ENCODE data around the gene CCDC154. TPM values are rescaled to one million over a fixed set of nuclear protein-coding genes. Genes with fewer than 3 reads are reported as not detected.

Gene CCDC154
- total and polyA plus RNA-seq, 2 of the 4 experiments (the other 2 are of a cell fraction): 0.09 TPM; not detected in 1

DNA sequence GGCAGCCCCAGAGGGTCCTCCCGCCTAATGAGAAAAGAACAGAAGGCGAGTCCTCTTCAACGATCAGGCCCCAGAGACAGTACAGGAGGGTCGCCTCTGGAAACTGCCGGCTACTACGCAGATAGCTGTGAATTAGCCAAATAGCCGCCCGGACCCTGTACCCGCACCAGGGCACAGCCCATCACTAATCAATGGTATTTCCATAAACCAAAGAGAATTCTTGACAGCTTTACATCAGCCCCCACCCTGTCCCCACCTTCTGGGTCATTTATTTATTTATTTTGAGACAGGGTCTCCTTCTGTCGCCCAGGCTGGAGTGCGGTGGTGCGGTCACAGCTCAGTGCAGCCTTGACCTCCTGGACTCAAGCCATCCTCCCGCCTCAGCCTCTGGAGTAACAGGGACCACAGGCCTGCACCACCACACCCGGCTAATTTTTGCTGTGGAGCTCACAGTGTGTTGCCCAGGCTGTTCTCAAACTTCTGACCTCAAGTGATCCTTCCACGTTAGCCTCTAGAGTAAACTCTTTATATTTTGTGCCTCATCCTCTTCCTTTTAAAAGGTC, 31.3 kb upstream of the CCDC154 start (continued):
- TF ChIP-seq MAZ (IDR thresholded peaks at IDR 0.05; ENCODE audit: borderline replicate concordance, low read depth, low read length): no peak

DNA sequence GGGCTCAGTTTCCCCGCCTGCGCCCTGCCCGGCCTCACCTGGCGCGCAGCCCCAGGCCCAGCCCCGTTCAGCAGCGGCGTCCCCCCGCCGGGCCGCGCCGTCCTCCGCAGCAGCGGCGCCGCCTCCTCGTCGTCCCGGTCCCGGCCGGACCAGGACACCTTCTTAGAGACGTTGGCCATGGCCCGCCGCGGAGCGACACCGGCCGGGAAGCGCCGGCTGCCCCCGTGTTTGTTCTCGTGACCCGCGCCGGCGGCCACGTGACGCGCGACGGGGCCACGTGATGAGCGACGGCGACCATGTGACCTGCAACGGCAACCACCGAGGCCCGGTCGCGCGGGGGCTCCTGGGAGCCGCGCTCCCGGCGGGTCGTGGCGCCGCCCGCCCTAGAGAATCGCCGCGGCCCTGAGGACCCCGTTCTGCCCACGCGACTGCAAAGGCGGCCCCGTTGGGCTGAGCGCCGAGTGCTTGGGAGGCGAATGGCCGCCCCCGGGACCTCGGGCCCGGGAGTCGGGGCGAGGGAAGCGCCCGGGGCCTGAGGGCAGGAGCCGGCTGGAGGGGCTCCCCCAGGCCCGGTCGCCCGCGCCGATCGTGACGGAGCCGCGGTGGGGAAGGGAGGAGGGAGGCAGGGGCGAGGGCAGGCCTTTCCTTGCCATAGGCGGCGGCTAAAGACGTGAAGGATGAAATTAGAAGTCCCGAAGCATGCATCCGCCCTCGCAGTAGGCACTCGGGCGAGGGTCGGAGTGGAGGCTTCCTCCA, 30.6 kb upstream of the CCDC154 start, which contains the start of gene CLCN7:
Gene CLCN7 (minus strand): TSS at position 233 of the 756 bp plus-strand sequence. CDS start 54 bp downstream, at position 179.
- H3K4me1 ChIP-seq (ENCODE audit: control insufficient read depth, insufficient read depth, low read length): 0 out of 2 replicates have a peak, but pooled peaks cover 7% of the 10 kb centered on the region
- H3K23ac ChIP-seq (ENCODE audit: low read depth, low read length): peak within 1 kb of the TSS; percentile 69
- no TSS peak for BruUV-seq (replicated peaks)
- H2BK5ac ChIP-seq (ENCODE audit: low read depth, low read length, poor library complexity, severe bottlenecking): peak within 1 kb of the TSS; percentile 77
- peak within 1 kb of the TSS; percentile 60 for H3K14ac ChIP-seq (replicated peaks; ENCODE audit: low read depth, low read length)
- DNase-seq: peak; percentile 82
- no peaks in the 10 kb centered on the region for H3K27me3 ChIP-seq (ENCODE audit: control insufficient read depth, insufficient read depth, low read length)
- peak within 1 kb of the TSS; percentile 83 for H3K27ac ChIP-seq (ENCODE audit: insufficient read depth, low read length)
- H3K9me3 ChIP-seq (ENCODE audit: control insufficient read depth, insufficient read depth, low read length): peaks cover 3% of the 10 kb centered on the region; the same call in 1 of the 2 replicates
- intact Hi-C loops (cut with micrococcal nuclease) (loop anchor here (10.0 kb wide), 1 partner anchor 50 kb away; the partner anchor contains the start of gene UQCC4), dilution Hi-C loops (cut with HindIII; ENCODE audit: low sequenced_read_pairs, unreplicated experiment) (no loop called here), in situ Hi-C loops (cut with MboI; ENCODE audit: low sequenced_read_pairs) (no loop called here)
- H3K4me2 ChIP-seq (ENCODE audit: low read depth, low read length): peak within 1 kb of the TSS; percentile 99
- H2BK120ac ChIP-seq (ENCODE audit: low read depth, low read length): peak within 1 kb of the TSS; percentile 30
- H2BK20ac ChIP-seq (ENCODE audit: low read depth, low read length): no peak within 1 kb of the TSS
- peaks cover 24 to 46% of the 10 kb centered on the region in 2 experiments for H3K79me1 ChIP-seq (ENCODE audit: low read depth in 1 of 2, low read length in 2 of 2)
- H3K18ac ChIP-seq (ENCODE audit: low read depth, low read length): no peak within 1 kb of the TSS; the same call in 1 of the 2 replicates
- POLR2A ChIA-PET (ENCODE audit: unreplicated experiment): no interaction called here
- H4K5ac ChIP-seq (ENCODE audit: low read depth, low read length): peak within 1 kb of the TSS; percentile 84
- H2BK15ac ChIP-seq (ENCODE audit: low read depth, low read length): no peak within 1 kb of the TSS
- H3K56ac ChIP-seq (ENCODE audit: extremely low read depth, insufficient read depth, low read length): peak within 1 kb of the TSS; percentile 67
- peak within 1 kb of the TSS; percentile 81 for H4K91ac ChIP-seq (ENCODE audit: insufficient read depth, low read depth, low read length)
- peak within 1 kb of the TSS; percentile 94 for H3K4me3 ChIP-seq (ENCODE audit: insufficient read depth, low read depth, low read length)
- peak within 1 kb of the TSS; percentile 99 to 100 for H4K8ac ChIP-seq (ENCODE audit: low read depth in 2 of 2, low read length in 2 of 2)
- H4K20me1 ChIP-seq (ENCODE audit: insufficient read depth, low read length): peaks cover 19% of the 10 kb centered on the region; the same call in 1 of the 2 replicates
- peaks cover 8% of the 10 kb centered on the region; the same call in 1 of the 2 replicates for H3K9me1 ChIP-seq (ENCODE audit: insufficient read depth, low read length)
- peak within 1 kb of the TSS; percentile 89 for H3K4ac ChIP-seq (ENCODE audit: low read depth, low read length)
- peak; percentile 91 for ATAC-seq (ENCODE audit: low read depth)
- H2AK5ac ChIP-seq (ENCODE audit: low read depth, low read length): peak within 1 kb of the TSS; percentile 87
- CTCF ChIA-PET: no interaction called here
- peak within 1 kb of the TSS; percentile 99 for H2AK9ac ChIP-seq (replicated peaks; ENCODE audit: low read depth, low read length, poor library complexity)
- H2AFZ ChIP-seq (replicated peaks; ENCODE audit: low read length, poor library complexity): peak within 1 kb of the TSS; percentile 99
- peak within 1 kb of the TSS; percentile 78 for H3K9ac ChIP-seq (ENCODE audit: low read depth, low read length)
- peaks cover 3% of the 10 kb centered on the region; the same call in 1 of the 2 replicates for H3K36me3 ChIP-seq (ENCODE audit: control insufficient read depth, insufficient read depth, low read length)
- WGBS, 2 experiments (ENCODE audit: extremely low coverage in 2 of 2, insufficient read length in 1 of 2): 2% methylated on average over 55 of the region's 99 CpGs; no CpG with 5 or more reads in 1 of the 2 experiments
- TF ChIP-seq BHLHE40 (IDR thresholded peaks at IDR 0.05; ENCODE audit: low read depth, low read length) (peak; percentile 73; the same call in 1 of the 2 replicates), RCOR1 (IDR thresholded peaks at IDR 0.05; ENCODE audit: insufficient replicate concordance, low read length) (no peak), MXI1 (IDR thresholded peaks at IDR 0.05; ENCODE audit: borderline replicate concordance, low read depth, low read length) (peak; percentile 57; the same call in 1 of the 2 replicates), SMC3 (IDR thresholded peaks at IDR 0.05; ENCODE audit: low read depth, low read length) (no peak), RAD21 (IDR thresholded peaks at IDR 0.05; ENCODE audit: low read length) (no peak), FOS (IDR thresholded peaks at IDR 0.05; ENCODE audit: low read depth, low read length) (peak; percentile 100), RFX5 (IDR thresholded peaks at IDR 0.05; ENCODE audit: low read depth, low read length) (no peak), CEBPB (IDR thresholded peaks at IDR 0.05; ENCODE audit: low read depth, low read length) (no peak), NFE2L2 (IDR thresholded peaks at IDR 0.05; ENCODE audit: low read depth, low read length) (no peak), POLR2A (IDR thresholded peaks at IDR 0.05; ENCODE audit: low read depth, low read length) (peak; percentile 85), MAZ (IDR thresholded peaks at IDR 0.05; ENCODE audit: borderline replicate concordance, low read depth, low read length) (0 out of 2 replicates have a peak, but pooled peaks have one; percentile 5)
- TF ChIP-seq, protein P1, sequence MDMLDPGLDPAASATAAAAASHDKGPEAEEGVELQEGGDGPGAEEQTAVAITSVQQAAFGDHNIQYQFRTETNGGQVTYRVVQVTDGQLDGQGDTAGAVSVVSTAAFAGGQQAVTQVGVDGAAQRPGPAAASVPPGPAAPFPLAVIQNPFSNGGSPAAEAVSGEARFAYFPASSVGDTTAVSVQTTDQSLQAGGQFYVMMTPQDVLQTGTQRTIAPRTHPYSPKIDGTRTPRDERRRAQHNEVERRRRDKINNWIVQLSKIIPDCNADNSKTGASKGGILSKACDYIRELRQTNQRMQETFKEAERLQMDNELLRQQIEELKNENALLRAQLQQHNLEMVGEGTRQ (IDR thresholded peaks at IDR 0.05; ENCODE audit: low read depth, low read length): peak; percentile 100
- TF ChIP-seq, protein P2, sequence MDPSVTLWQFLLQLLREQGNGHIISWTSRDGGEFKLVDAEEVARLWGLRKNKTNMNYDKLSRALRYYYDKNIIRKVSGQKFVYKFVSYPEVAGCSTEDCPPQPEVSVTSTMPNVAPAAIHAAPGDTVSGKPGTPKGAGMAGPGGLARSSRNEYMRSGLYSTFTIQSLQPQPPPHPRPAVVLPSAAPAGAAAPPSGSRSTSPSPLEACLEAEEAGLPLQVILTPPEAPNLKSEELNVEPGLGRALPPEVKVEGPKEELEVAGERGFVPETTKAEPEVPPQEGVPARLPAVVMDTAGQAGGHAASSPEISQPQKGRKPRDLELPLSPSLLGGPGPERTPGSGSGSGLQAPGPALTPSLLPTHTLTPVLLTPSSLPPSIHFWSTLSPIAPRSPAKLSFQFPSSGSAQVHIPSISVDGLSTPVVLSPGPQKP (IDR thresholded peaks at IDR 0.05; ENCODE audit: borderline replicate concordance, low read depth, low read length): no peak

Measured in IMR-90 (cell line).